Nephron (organoid): ENCODE data around the gene FTCD.
"Not testable (repeated sequence)": the region's sequence is repeated elsewhere in the genome, so short reads cannot be mapped to it uniquely, and the experiment has no call there.

Experiments
- H3K27ac Mint-ChIP-seq, 3 experiments: 2 replicates each; pipeline ENCODE4 v1.8.0; 2020; ENCODE audit warnings: mixed read lengths in 3 of 3, mild to moderate bottlenecking in 2 of 3, moderate library complexity in 1 of 3
- H3K27me3 Mint-ChIP-seq: 2 replicates; pipeline ENCODE4 v1.8.0; 2021; ENCODE audit warnings: low read depth, mild to moderate bottlenecking, moderate library complexity, mixed read lengths
- H3K36me3 Mint-ChIP-seq: 2 replicates; pipeline ENCODE4 v1.8.0; 2020; ENCODE audit warnings: low read depth, mixed read lengths
- H3K4me1 Mint-ChIP-seq: 2 replicates; pipeline ENCODE4 v1.8.0; 2020; ENCODE audit warnings: mixed read lengths
- H3K4me3 Mint-ChIP-seq, 3 experiments: 2 replicates each; pipeline ENCODE4 v1.8.0; 2020; ENCODE audit warnings: mild to moderate bottlenecking in 3 of 3, mixed read lengths in 3 of 3, moderate library complexity in 2 of 3
- H3K9me3 Mint-ChIP-seq: 2 replicates; pipeline ENCODE4 v1.8.0; 2020; ENCODE audit warnings: mixed read lengths
- TF ChIP-seq, protein P1 (sequence below), 3 experiments: fragments of 200-600 bp; sonication (generic); IDR thresholded peaks; one replicate each; pipeline ENCODE4 v1.5.0; 2021; ENCODE audit warnings: antibody characterized with exemption in 3 of 3; ENCODE audit not compliant: unreplicated experiment in 3 of 3

The FTCD gene

DNA sequence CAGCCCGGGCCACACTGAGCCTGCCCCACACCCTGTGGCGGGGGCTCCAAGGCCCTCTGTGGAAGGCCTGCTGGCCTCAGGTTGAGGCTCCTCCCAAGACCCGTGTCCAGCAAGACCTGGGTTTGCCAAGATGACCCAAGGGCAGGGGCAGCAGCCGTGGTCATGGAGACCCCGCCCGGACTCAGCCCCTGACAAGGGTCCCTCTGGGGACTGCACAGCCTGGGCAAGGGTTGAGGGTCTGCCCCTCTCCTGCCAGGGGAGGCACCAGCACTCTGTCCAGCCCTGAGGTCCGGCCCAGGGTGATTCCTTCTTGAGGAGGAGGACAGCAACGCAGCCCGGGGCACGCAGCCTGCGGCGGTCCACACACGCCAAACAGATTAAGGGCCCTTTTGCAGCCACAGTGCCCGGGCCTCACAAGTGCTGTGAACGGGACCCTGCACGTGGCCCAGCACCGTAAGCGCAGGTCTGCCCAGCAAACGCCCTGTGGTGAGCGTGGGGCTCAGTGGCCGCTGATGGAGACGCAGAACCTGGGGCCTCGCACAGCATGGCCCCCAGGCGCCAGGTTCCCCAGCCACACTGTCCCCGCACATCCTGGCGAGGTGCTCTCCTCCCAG lies 25.5 kb upstream of the FTCD start:
- no peak overlapping the region for H3K4me3 Mint-ChIP-seq

DNA sequence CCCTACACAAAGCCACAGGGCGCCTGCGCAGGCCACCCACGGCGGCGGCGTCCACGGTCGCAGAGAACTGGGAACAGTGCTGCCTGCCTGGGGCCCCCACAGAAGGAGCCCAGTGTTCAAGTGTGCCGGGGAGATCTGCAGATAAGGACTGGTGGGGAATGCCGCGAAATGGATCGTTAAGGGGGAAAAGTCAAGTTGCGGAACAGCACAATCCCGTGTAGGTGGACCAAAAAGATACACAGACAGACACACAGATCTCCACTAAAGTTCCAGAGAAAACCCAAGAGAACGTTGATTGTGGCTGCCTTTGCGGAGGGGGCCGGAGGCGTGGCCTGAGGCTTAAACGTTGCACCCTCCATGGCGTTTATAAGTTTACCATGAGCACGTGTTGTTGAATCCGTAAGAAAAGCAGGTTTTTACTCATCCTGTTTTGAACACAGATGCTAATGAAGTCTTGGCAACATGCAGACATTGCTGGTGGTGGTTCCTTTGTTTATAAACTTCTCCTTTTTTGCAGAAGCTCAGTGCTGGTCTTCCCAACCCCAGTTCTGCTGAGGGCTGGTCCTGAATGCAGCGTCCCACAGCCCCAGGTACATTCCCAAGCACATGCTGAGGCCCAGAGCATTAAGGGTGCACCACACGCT lies 24.8 kb upstream of the FTCD start:
- peaks cover 7% of the 10 kb centered on the region for H3K4me1 Mint-ChIP-seq
- peak overlapping the region in 1 of 3 experiments; percentile 6 for H3K4me3 Mint-ChIP-seq
- TF ChIP-seq, protein P1, sequence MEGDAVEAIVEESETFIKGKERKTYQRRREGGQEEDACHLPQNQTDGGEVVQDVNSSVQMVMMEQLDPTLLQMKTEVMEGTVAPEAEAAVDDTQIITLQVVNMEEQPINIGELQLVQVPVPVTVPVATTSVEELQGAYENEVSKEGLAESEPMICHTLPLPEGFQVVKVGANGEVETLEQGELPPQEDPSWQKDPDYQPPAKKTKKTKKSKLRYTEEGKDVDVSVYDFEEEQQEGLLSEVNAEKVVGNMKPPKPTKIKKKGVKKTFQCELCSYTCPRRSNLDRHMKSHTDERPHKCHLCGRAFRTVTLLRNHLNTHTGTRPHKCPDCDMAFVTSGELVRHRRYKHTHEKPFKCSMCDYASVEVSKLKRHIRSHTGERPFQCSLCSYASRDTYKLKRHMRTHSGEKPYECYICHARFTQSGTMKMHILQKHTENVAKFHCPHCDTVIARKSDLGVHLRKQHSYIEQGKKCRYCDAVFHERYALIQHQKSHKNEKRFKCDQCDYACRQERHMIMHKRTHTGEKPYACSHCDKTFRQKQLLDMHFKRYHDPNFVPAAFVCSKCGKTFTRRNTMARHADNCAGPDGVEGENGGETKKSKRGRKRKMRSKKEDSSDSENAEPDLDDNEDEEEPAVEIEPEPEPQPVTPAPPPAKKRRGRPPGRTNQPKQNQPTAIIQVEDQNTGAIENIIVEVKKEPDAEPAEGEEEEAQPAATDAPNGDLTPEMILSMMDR (IDR thresholded peaks at IDR 0.05; ENCODE audit: unreplicated experiment in 3 of 3): no peak
- peaks cover 44% of the 10 kb centered on the region for H3K36me3 Mint-ChIP-seq
- H3K27me3 Mint-ChIP-seq: no peaks in the 10 kb centered on the region
- H3K9me3 Mint-ChIP-seq: peaks cover 26% of the 10 kb centered on the region
- H3K27ac Mint-ChIP-seq: peak overlapping the region in 1 of 3 experiments; percentile 50

More for the DNA sequence above, 25.5 kb upstream of the FTCD start:
- Mint-ChIP-seq H3K9me3 (peaks cover 19% of the 10 kb centered on the region), H3K27ac (no peak overlapping the region), H3K27me3 (no peaks in the 10 kb centered on the region), H3K4me1 (peaks cover 12% of the 10 kb centered on the region), H3K36me3 (peaks cover 38% of the 10 kb centered on the region)
- TF ChIP-seq, protein P1 (IDR thresholded peaks at IDR 0.05; ENCODE audit: unreplicated experiment in 3 of 3): no peak

DNA sequence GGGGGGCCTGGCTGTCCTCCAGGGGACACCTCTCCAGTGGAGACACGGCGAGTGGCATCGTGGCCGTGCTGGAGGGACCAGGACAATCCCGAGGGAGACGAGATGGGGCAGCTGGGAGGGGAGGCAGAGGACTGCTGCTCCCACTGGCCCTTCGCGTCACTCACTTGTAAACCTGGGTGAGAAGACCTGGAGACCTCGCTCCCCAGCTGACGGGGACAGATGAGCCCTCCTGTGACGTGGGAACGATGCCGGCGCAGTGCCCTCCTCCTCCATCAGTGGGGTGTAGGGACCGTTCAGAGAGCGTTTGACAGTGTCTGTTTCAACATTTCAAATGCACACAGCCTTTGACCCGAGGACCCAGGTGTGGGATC lies 24.3 kb upstream of the FTCD start:
- H3K4me1 Mint-ChIP-seq: peaks cover 2% of the 10 kb centered on the region
- H3K27me3 Mint-ChIP-seq: no peaks in the 10 kb centered on the region
- H3K36me3 Mint-ChIP-seq: peaks cover 49% of the 10 kb centered on the region
- peak overlapping the region in 1 of 3 experiments; percentile 31 for H3K27ac Mint-ChIP-seq
- TF ChIP-seq, protein P1 (IDR thresholded peaks at IDR 0.05; ENCODE audit: unreplicated experiment in 3 of 3): no peak
- H3K4me3 Mint-ChIP-seq: peak overlapping the region in 1 of 3 experiments; percentile 30
- peaks cover 31% of the 10 kb centered on the region for H3K9me3 Mint-ChIP-seq

DNA sequence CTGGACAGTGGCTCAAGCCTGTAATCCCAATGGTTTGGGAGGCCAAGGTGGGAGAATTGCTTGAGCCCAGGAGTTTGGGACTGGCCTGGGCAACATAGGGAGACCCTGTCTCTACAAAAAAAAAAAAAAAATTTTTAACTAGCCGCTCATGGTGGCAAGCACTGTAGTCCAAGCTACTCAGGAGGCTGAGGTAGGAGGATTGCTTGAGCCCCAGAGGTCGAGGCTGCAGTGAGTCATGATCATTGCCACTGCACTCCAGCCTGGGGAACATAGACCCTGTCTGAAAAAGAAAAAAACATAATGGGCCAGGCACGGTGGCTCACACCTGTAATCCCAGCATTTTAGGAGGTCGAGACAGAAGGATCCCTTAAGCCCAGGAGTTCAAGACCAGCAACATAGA lies 23.6 kb upstream of the FTCD start:
- H3K27me3 Mint-ChIP-seq: no peaks in the 10 kb centered on the region
- no peak overlapping the region for H3K27ac Mint-ChIP-seq
- peaks cover 54% of the 10 kb centered on the region for H3K36me3 Mint-ChIP-seq
- no peaks in the 10 kb centered on the region for H3K4me1 Mint-ChIP-seq
- no peak overlapping the region for H3K4me3 Mint-ChIP-seq
- H3K9me3 Mint-ChIP-seq: peaks cover 36% of the 10 kb centered on the region
- TF ChIP-seq, protein P1 (IDR thresholded peaks at IDR 0.05; ENCODE audit: unreplicated experiment in 3 of 3): no peak

DNA sequence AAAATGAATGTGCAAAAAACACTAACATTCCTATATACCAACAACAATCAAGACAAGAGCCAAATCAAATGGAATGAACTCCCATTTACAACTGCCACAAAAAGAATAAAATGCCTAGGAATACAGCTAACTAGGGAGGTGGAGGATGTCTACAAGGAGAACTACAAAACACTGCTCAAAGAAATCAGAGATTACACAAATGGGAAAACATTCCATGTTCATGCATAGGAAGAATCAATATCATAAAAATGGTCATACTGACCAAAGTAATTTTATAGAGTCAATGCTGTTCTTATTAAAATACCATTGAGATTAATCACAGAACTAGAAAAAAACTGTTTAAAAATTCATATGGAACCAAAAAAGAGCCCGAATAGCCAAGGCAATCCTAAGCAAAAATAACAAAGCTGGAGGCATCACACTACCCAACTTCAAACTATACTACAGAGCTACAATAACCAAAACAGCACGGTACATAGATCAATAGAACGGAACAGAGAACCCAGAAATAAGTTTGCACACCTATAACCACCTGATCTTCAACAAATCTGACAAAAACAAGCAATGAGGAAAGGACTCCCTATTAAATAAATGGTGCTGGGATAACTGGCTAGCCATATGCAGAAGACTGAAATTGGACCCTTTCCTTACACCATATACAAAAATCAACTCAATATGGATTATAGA lies 21.2 kb upstream of the FTCD start:
- Mint-ChIP-seq H3K9me3 (peaks cover 49% of the 10 kb centered on the region), H3K36me3 (peaks cover 71% of the 10 kb centered on the region)
- not testable (repeated sequence) for H3K27me3 Mint-ChIP-seq, H3K27ac Mint-ChIP-seq, H3K4me3 Mint-ChIP-seq, H3K4me1 Mint-ChIP-seq

DNA sequence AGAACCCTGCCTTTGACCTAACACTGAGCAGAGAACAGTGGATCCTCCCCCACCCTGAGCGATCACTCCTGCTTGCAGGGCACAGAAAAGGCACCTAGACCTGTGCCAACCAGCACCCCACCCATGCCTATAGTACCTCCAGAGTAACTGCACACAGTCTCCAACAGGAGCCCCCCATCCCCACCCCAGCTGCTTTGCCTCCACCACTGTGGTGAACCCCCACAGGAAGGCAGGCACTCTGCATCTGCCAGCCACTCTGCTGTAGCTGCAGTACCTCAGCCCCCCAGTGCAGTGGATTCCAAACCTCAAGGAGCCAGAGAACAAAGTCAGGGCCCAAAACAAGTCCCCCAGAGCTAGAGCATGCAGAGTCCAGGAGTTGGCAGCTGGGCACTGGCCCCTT lies 18.2 kb upstream of the FTCD start:
- Mint-ChIP-seq H3K9me3 (peaks cover 49% of the 10 kb centered on the region), H3K4me3 (no peak overlapping the region), H3K27ac (no peak overlapping the region), H3K36me3 (peaks cover 57% of the 10 kb centered on the region), H3K27me3 (no peaks in the 10 kb centered on the region), H3K4me1 (no peaks in the 10 kb centered on the region)
- TF ChIP-seq, protein P1 (IDR thresholded peaks at IDR 0.05; ENCODE audit: unreplicated experiment in 3 of 3): no peak
